NCI-H1930 (cell line): Measurements from ENCODE around the gene RAB6A.
"Not testable (repeated sequence)": the region's sequence is repeated elsewhere in the genome, so short reads cannot be mapped to it uniquely, and the experiment has no call there.

ENCODE experiments used
- DNase-seq, 2 experiments: peaks; one replicate each; lab custom pipeline; 2025; lab: John Stamatoyannopoulos, UW

RAB6A gene

GRCh38 chr11:73760679-73761402, at the start of gene RAB6A:
Gene RAB6A, minus strand, starts transcription at chr11:73761074. Its CDS starts 439 bp downstream, at chr11:73760635.
- DNase-seq, result peak; percentile 98 to 100

- DNase-seq, result no peak
These were observed 49.8 kb upstream of the RAB6A start for GRCh38 chr11:73810637-73811036.

GRCh38 chr11:73808052-73808451, 47.2 kb upstream of the RAB6A start:
- no peak for DNase-seq

GRCh38 chr11:73804712-73805111, 43.8 kb upstream of the RAB6A start:
- no peak for DNase-seq

GRCh38 chr11:73801136-73801535, 40.3 kb upstream of the RAB6A start:
- DNase-seq, result no peak

- DNase-seq, result no peak
These were observed 39.5 kb upstream of the RAB6A start for GRCh38 chr11:73800276-73800806.

GRCh38 chr11:73797457-73797856, 36.6 kb upstream of the RAB6A start:
- no peak for DNase-seq

- DNase-seq, result no peak
These were observed 35.2 kb upstream of the RAB6A start for GRCh38 chr11:73795925-73796632.

- no peak for DNase-seq
These were observed 31.7 kb upstream of the RAB6A start for GRCh38 chr11:73792584-73792983.

GRCh38 chr11:73789279-73789670, 28.4 kb upstream of the RAB6A start:
- DNase-seq, result no peak

GRCh38 chr11:73787643-73788558, 27.0 kb upstream of the RAB6A start, which contains the start of gene MRPL48:
Gene MRPL48, plus strand, starts transcription at chr11:73787874. Its CDS starts 98 bp downstream, at chr11:73787972.
- peak; percentile 89 to 91 for DNase-seq

- no peak for DNase-seq
These were observed 26.3 kb upstream of the RAB6A start for GRCh38 chr11:73787051-73787642.

GRCh38 chr11:73785467-73785866, 24.6 kb upstream of the RAB6A start:
- DNase-seq, result not testable (repeated sequence)

- DNase-seq, result no peak
These were observed 23.9 kb upstream of the RAB6A start for GRCh38 chr11:73784734-73785133.

- peak in 1 of 2 experiments; percentile 83 for DNase-seq
These were observed 23.3 kb upstream of the RAB6A start for GRCh38 chr11:73784080-73784634.

- no peak for DNase-seq
These were observed 22.7 kb upstream of the RAB6A start for GRCh38 chr11:73783483-73784020.

- no peak for DNase-seq
These were observed 20.4 kb upstream of the RAB6A start for GRCh38 chr11:73781303-73781702.

- DNase-seq, result peak; percentile 98
These were observed 18.4 kb upstream of the RAB6A start for GRCh38 chr11:73779084-73779902.

GRCh38 chr11:73770811-73771210, 9.9 kb upstream of the RAB6A start:
- not testable (repeated sequence) for DNase-seq

- no peak for DNase-seq
These were observed 5.9 kb upstream of the RAB6A start for GRCh38 chr11:73766763-73767162.
